H9 (cell line): ENCODE results near the gene FAM25A. TPM values are rescaled to one million over a fixed set of nuclear protein-coding genes. Genes with fewer than 3 reads are reported as not detected.
"Not testable (repeated sequence)": the region's sequence is repeated elsewhere in the genome, so short reads cannot be mapped to it uniquely, and the experiment has no call there.

Experiments
- DNase-seq: peaks from one replicate; pipeline ENCODE4 v3.0.0-alpha.2; 2017
- H2AFZ ChIP-seq: one replicate; pipeline ENCODE4 v1.6.1; 2013; ENCODE audit warnings: mild to moderate bottlenecking, low read length, control low read depth, moderate library complexity
- H2AK5ac ChIP-seq: 2 replicates; pipeline ENCODE4 v1.6.1; 2013; ENCODE audit warnings: low read length, control low read depth, mixed read lengths; ENCODE audit not compliant: insufficient read length
- H2BK120ac ChIP-seq: one replicate; pipeline ENCODE4 v1.6.1; 2013; ENCODE audit warnings: low read depth, mild to moderate bottlenecking, low read length, control low read depth, inconsistent platforms; ENCODE audit not compliant: poor library complexity, severe bottlenecking
- H2BK12ac ChIP-seq: 2 replicates; pipeline ENCODE4 v1.6.1; 2013; ENCODE audit warnings: low read length, control low read depth, mixed read lengths, low read depth; ENCODE audit not compliant: insufficient read length
- H2BK15ac ChIP-seq: 2 replicates; pipeline ENCODE4 v1.6.1; 2013; ENCODE audit warnings: low read depth, low read length, control low read depth
- H2BK20ac ChIP-seq: one replicate; pipeline ENCODE4 v1.6.1; 2013; ENCODE audit warnings: low read depth, mild to moderate bottlenecking, low read length, control low read depth, inconsistent platforms; ENCODE audit not compliant: poor library complexity, severe bottlenecking
- H2BK5ac ChIP-seq: 2 replicates; pipeline ENCODE4 v1.6.1; 2013; ENCODE audit warnings: low read length, control low read depth, mixed read lengths; ENCODE audit not compliant: insufficient read length
- H3K14ac ChIP-seq: 2 replicates; pipeline ENCODE4 v1.6.1; 2013; ENCODE audit warnings: low read length, control low read depth; ENCODE audit not compliant: insufficient read depth
- H3K18ac ChIP-seq: 2 replicates; pipeline ENCODE4 v1.6.1; 2013; ENCODE audit warnings: low read depth, mild to moderate bottlenecking, mixed read lengths, low read length, control low read depth; ENCODE audit not compliant: insufficient read length
- H3K23ac ChIP-seq: 2 replicates; pipeline ENCODE4 v1.6.1; 2013; ENCODE audit warnings: low read length, control low read depth, mixed read lengths, low read depth; ENCODE audit not compliant: insufficient read length
- H3K23me2 ChIP-seq: 2 replicates; pipeline ENCODE4 v1.6.1; 2013; ENCODE audit warnings: low read depth, mild to moderate bottlenecking, mixed read lengths, low read length, control low read depth; ENCODE audit not compliant: insufficient read length, poor library complexity, severe bottlenecking
- H3K27ac ChIP-seq: 2 replicates; pipeline ENCODE4 v1.5.1; 2013; ENCODE audit warnings: low read length, control low read depth, mixed read lengths, low read depth; ENCODE audit not compliant: insufficient read length
- H3K27me3 ChIP-seq: 2 replicates; pipeline ENCODE4 v1.6.1; 2013; ENCODE audit warnings: low read length, control low read depth, inconsistent platforms; ENCODE audit not compliant: insufficient read depth
- H3K4ac ChIP-seq: 2 replicates; pipeline ENCODE4 v1.6.1; 2013; ENCODE audit warnings: low read depth, mild to moderate bottlenecking, control low read depth, inconsistent platforms, low read length, moderate library complexity
- H3K4me1 ChIP-seq: 2 replicates; pipeline ENCODE4 v1.6.1; 2013; ENCODE audit warnings: low read length, control low read depth, inconsistent platforms; ENCODE audit not compliant: insufficient read depth
- H3K4me2 ChIP-seq: 2 replicates; pipeline ENCODE4 v1.6.1; 2013; ENCODE audit warnings: low read length, control low read depth, mixed read lengths; ENCODE audit not compliant: insufficient read length, insufficient read depth
- H3K56ac ChIP-seq: 2 replicates; pipeline ENCODE4 v1.6.1; 2013; ENCODE audit warnings: low read depth, mild to moderate bottlenecking, mixed read lengths, low read length, control low read depth; ENCODE audit not compliant: insufficient read length
- H3K79me1 ChIP-seq: 2 replicates; pipeline ENCODE4 v1.6.1; 2013; ENCODE audit warnings: low read depth, mild to moderate bottlenecking, moderate library complexity, low read length, control low read depth, inconsistent platforms; ENCODE audit not compliant: insufficient read depth, poor library complexity, severe bottlenecking
- H3K79me2 ChIP-seq: 2 replicates; pipeline ENCODE4 v1.6.1; 2013; ENCODE audit warnings: low read length, control low read depth, inconsistent platforms; ENCODE audit not compliant: insufficient read depth
- H3K9ac ChIP-seq: 2 replicates; pipeline ENCODE4 v1.6.1; 2013; ENCODE audit warnings: low read length, control low read depth, mixed read lengths; ENCODE audit not compliant: insufficient read length; ENCODE audit errors: extremely low read depth
- H3K9me3 ChIP-seq: one replicate; pipeline ENCODE4 v1.6.1; 2013; ENCODE audit warnings: low read depth, low read length, inconsistent platforms; ENCODE audit not compliant: control insufficient read depth
- H3T11ph ChIP-seq: one replicate; pipeline ENCODE4 v1.6.1; 2013; ENCODE audit warnings: mild to moderate bottlenecking, low read length, control low read depth, inconsistent platforms
- H4K20me1 ChIP-seq: one replicate; pipeline ENCODE4 v1.6.1; 2013; ENCODE audit not compliant: control insufficient read depth, insufficient read length, insufficient read depth
- H4K5ac ChIP-seq: 2 replicates; pipeline ENCODE4 v1.6.1; 2013; ENCODE audit warnings: low read depth, mild to moderate bottlenecking, mixed read lengths, low read length, control low read depth; ENCODE audit not compliant: insufficient read length
- H4K8ac ChIP-seq: replicated peaks from 2 replicates; pipeline ENCODE4 v1.6.1; 2013; ENCODE audit warnings: low read length, control low read depth, mixed read lengths, low read depth; ENCODE audit not compliant: insufficient read length
- H4K91ac ChIP-seq: 2 replicates; pipeline ENCODE4 v1.6.1; 2013; ENCODE audit warnings: low read depth, mild to moderate bottlenecking, moderate library complexity, mixed read lengths, low read length, control low read depth; ENCODE audit not compliant: insufficient read length
- H3K27ac Mint-ChIP-seq, 3 experiments: 2 replicates in 2 of 3; 3 replicates in 1 of 3; pipeline ENCODE4 v1.8.0; 2020 to 2021; ENCODE audit warnings: mixed read lengths in 3 of 3, mild to moderate bottlenecking in 1 of 3, moderate library complexity in 1 of 3
- H3K27me3 Mint-ChIP-seq: 2 replicates; pipeline ENCODE4 v1.8.0; 2021; ENCODE audit warnings: low read depth, mild to moderate bottlenecking, moderate library complexity, mixed read lengths
- H3K36me3 Mint-ChIP-seq, 3 experiments: 2 replicates in 2 of 3; 3 replicates in 1 of 3; pipeline ENCODE4 v1.8.0; 2020 to 2021; ENCODE audit warnings: low read depth in 3 of 3, mixed read lengths in 3 of 3; ENCODE audit not compliant: insufficient read depth in 1 of 3
- H3K4me1 Mint-ChIP-seq, 2 experiments: 2 replicates each; pipeline ENCODE4 v1.8.0; 2020; ENCODE audit warnings: mixed read lengths in 2 of 2
- H3K4me3 Mint-ChIP-seq, 2 experiments: 2 replicates in 1 of 2; 3 replicates in 1 of 2; pipeline ENCODE4 v1.8.0; 2020 to 2021; ENCODE audit warnings: mild to moderate bottlenecking in 2 of 2, mixed read lengths in 2 of 2, moderate library complexity in 1 of 2
- H3K9me3 Mint-ChIP-seq, 2 experiments: 2 replicates in 1 of 2; 3 replicates in 1 of 2; pipeline ENCODE4 v1.8.0; 2020; ENCODE audit warnings: mild to moderate bottlenecking in 2 of 2, mixed read lengths in 2 of 2, moderate library complexity in 1 of 2
- WGBS: extraction: QIAGEN DNeasy Blood & Tissue Kit; methylation state at CpG from one replicate; pipeline ENCODE4 v1.1.7; 2013; ENCODE audit warnings: missing lambda C conversion rate, low lambda C conversion rate, mixed read lengths; ENCODE audit not compliant: insufficient read length; ENCODE audit errors: extremely low coverage; 5-methylcytosine and 5-hydroxymethylcytosine counted together
- total RNA-seq: library from RNA; stranded (reverse); gene quantifications from 2 replicates; pipeline ENCODE4 v1.2.1, GENCODE V29; 2021

FAM25A gene
- total RNA-seq, 1 experiment from 2014 or later = not detected

DNA sequence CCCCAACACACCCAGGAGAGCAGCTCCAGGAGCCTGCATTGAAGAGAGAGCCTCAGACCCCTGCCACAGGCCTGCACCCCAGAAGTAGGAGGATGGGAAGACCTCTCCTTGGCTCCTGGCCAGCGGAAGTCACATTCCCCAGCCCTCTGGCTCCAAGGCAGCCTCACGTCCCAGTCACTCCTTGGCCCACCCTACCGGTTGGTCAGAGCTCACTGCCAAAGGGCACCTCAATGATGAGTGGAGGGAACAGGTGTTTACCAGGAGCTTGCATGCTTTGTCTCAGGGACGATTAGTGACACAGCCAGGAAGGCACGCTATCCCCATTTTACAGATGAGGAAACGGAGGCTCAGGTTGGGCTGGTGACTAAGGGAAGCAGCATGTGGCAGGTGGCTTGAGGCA, 1.0 kb upstream of the FAM25A start:
- H3K18ac ChIP-seq, H3K9me3 Mint-ChIP-seq, H3K4me3 Mint-ChIP-seq, H4K8ac ChIP-seq, H3K14ac ChIP-seq, H3K27ac ChIP-seq, H3K9me3 ChIP-seq, H3K79me1 ChIP-seq, H3K56ac ChIP-seq, H3K79me2 ChIP-seq, H3K36me3 Mint-ChIP-seq, H3K4ac ChIP-seq, H2BK15ac ChIP-seq, H2BK12ac ChIP-seq, H3K23ac ChIP-seq, H4K91ac ChIP-seq, H3K27me3 ChIP-seq, H2BK120ac ChIP-seq, H3K27ac Mint-ChIP-seq, H3K27me3 Mint-ChIP-seq, H3K9ac ChIP-seq, H2AK5ac ChIP-seq, H3K23me2 ChIP-seq, H2AFZ ChIP-seq, DNase-seq, H3T11ph ChIP-seq, H3K4me1 Mint-ChIP-seq, H2BK20ac ChIP-seq, H4K20me1 ChIP-seq, H4K5ac ChIP-seq, H3K4me2 ChIP-seq, H3K4me1 ChIP-seq, H2BK5ac ChIP-seq: not testable (repeated sequence)
- no CpG with 5 or more reads among the region's 6 CpGs for WGBS

DNA sequence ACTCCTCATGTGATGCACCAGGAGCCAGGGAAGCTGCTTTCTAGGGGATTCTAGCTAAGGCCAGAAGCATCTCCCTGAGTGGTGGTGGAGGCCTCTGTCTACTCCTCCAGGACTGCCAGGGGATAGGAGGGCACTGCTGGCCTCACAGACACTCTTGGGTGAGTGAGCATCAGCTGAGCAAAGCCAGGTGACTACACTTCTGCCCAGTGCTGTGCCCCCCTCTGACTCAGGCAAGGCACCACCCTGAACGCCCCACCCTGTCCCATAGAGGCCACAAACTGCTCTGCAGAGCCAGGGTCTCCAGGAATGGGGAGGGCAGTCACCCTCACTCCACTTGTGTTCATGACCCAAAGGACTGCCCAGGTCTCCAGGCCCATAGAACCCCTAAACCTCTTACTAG, 590 bp upstream of the FAM25A start:
- H4K5ac ChIP-seq, H3K4me2 ChIP-seq, H2BK20ac ChIP-seq, H3K79me1 ChIP-seq, H3K9ac ChIP-seq, H3K9me3 Mint-ChIP-seq, H3K79me2 ChIP-seq, H3K9me3 ChIP-seq, H3K4me1 Mint-ChIP-seq, H3K27ac ChIP-seq, H3K14ac ChIP-seq, DNase-seq, H2AK5ac ChIP-seq, H2BK12ac ChIP-seq, H3K56ac ChIP-seq, H3K27ac Mint-ChIP-seq, H4K20me1 ChIP-seq, H3K4me1 ChIP-seq, H3K27me3 Mint-ChIP-seq, H3K4me3 Mint-ChIP-seq, H3T11ph ChIP-seq, H2AFZ ChIP-seq, H2BK5ac ChIP-seq, H3K36me3 Mint-ChIP-seq, H3K18ac ChIP-seq, H4K91ac ChIP-seq, H3K23me2 ChIP-seq, H3K23ac ChIP-seq, H2BK15ac ChIP-seq, H4K8ac ChIP-seq, H2BK120ac ChIP-seq, H3K4ac ChIP-seq, H3K27me3 ChIP-seq: not testable (repeated sequence)
- no CpG with 5 or more reads among the region's 1 CpG for WGBS
